Right ventricle myocardium superior (tissue), 1 donor: ENCODE measurements around the gene RAB6C. TPM values are rescaled to one million over a fixed set of nuclear protein-coding genes. Genes with fewer than 3 reads are reported as not detected.
"Not testable (repeated sequence)": the region's sequence is repeated elsewhere in the genome, so short reads cannot be mapped to it uniquely, and the experiment has no call there.

ENCODE experiments used
- ATAC-seq: fragments of 200-7000 bp; cut with Tn5 transposase; one replicate; pipeline ENCODE4 v1.9.1; 2020; ENCODE audit warnings: mild to moderate bottlenecking; ENCODE audit not compliant: poor library complexity
- DNase-seq: peaks from one replicate; pipeline ENCODE4 v3.0.0-alpha.2; 2020
- intact Hi-C: fragments of 100-400 bp; cut with DNase I; formaldehyde crosslinking; loops from one replicate; pipeline ENCODE4 v1.11.2; 2022
- long read RNA-seq: library from polyadenylated mRNA; unstranded; transcript quantifications from one replicate; pipeline ENCODE4 v2.0.0, GENCODE V29; 2021
- total RNA-seq: library from RNA; stranded (reverse); fragmentation: NEBNext Ultra II Directional; extraction: Animal tissue kit (Norgen Biotek cat#: 25700); gene quantifications from one replicate; pipeline ENCODE4 v1.2.1, GENCODE V29; 2021
- donor health status: DM: no; HTN: yes; CAD: no; lungs with severe emphysema.

RAB6C gene
- total RNA-seq: 0.22 TPM
- long read RNA-seq: 0 reads

DNA sequence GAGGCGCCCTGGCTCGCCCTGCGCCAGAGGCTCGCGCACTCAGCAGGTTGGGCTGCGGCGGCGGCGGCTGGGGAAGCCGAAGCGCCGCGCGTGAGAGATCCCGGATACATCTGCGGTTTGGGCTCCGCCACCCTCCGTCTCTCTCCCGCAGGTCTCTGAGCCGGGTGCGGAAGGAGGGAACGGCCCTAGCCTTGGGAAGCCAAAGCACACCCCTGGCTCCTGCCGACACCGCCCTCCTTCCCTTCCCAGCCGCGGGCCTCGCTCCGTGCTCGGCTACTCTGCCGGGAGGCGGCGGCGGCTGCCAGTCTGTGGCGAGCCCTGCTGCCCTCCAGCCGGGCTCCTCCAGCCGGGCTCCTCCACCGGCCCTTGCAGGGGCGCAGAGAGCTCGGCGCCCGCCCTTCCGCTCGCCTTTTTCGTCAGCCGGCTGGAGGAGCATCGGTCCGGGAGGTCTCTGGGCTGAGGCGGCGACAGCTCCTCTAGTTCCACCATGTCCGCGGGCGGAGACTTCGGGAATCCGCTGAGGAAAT lies at the start of gene RAB6C:
Gene RAB6C, plus strand, starts transcription at position 38 of the 527 bp plus-strand sequence. Its CDS starts 450 bp downstream, at position 488.
- ATAC-seq: peak; percentile 91
- DNase-seq: peak; percentile 63
- intact Hi-C loops: not testable (repeated sequence)

DNA sequence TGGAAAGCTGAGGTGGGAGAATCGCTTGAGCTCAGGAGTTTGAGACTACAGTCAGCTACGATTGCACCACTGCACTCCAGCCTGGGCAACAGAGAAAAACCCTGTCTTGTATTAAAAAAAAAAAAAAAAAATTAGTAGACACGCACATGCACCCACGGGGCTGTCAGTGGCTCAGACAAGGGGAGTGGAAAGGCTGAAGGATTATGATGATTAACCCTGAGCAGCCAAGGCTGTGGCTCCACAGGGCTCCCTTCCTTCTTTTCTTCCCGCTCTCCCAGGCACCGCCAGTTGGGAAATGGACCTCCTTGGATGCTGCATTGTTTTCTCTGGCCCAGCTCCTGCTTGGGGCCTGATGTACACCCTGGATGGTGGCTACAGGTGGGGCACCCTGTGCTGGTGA lies 49.0 kb upstream of the RAB6C start:
- DNase-seq (no peak), ATAC-seq (peak; percentile 51)
- intact Hi-C loops: no loop called here

DNA sequence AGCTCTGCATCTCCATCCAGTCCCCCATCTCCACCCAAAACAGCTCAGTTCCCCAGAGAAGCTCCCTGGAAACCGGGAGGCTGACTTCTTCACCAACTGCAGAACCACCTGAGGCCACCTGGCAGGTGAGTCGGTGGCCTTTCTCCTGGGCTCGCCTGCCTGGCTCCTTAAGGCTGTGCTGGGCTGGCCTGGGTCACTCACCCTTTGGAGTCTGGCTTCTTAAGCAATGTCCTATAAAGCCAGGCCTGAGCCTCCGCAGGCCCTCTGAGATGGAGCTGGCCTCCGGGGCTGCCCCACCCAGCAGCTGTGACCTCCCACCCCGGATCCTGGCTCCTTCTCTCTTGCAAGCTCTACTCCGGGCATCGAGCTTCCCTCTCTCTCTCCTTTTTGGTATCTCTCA lies 46.1 kb upstream of the RAB6C start:
- intact Hi-C loops, ATAC-seq, DNase-seq: not testable (repeated sequence)

- DNase-seq: no peak
- intact Hi-C loops: no loop called here
Observed at GRCh38 chr2:129934044-129934822, 45.2 kb upstream of the RAB6C start.

DNA sequence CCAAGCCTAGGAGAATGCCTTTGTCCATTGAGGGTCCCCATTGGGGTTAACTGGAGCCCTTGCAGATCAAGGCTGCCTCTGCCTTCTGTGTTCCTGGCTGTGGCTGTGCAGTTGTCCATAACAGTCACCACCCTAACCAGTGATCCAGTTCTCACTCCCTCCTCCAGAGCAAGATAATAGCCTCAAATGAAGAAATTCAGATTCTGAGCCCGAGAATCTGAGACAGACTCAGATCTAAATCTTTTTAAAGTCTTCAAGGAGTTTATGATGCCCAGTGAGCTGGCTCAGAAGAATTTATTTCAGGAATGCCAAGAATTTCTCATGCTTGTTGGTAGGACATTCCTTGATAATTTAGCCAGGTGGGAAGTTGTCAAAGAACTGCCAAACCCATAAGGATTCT lies 44.3 kb upstream of the RAB6C start:
- no peak for ATAC-seq
- no peak for DNase-seq
- intact Hi-C loops: no loop called here

More at GRCh38 chr2:129934044-129934822, 45.2 kb upstream of the RAB6C start:
- ATAC-seq: peak; percentile 23

GRCh38 chr2:129936334-129936934 lies 43.0 kb upstream of the RAB6C start:
- no peak for ATAC-seq
- intact Hi-C loops: no loop called here
- DNase-seq: no peak

- ATAC-seq, intact Hi-C loops, DNase-seq: not testable (repeated sequence)
Observed at GRCh38 chr2:129938850-129939471, 40.5 kb upstream of the RAB6C start.

DNA sequence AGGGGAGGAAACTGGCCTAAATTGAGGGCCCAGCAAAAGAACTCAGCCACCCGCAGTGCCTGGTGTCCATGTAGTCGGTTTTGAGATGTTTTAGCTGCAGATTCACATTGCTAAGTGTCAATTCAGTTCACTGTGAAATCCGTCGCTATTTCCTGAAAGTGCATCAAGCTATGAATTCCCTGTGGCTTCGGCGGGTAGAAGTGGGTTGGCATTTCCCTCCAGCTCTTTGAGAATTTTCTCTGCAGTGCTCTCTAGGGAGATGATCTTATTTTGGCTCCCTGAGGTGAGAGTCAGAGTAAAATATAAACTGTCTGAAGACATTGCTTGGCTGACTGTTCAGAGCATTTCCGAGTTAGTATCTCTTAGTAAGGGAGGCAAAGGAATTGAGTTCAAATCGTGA lies 36.0 kb upstream of the RAB6C start:
- DNase-seq, ATAC-seq, intact Hi-C loops: not testable (repeated sequence)

- DNase-seq (no peak), ATAC-seq (no peak)
- intact Hi-C loops: no loop called here
Observed at GRCh38 chr2:129945557-129945956, 33.9 kb upstream of the RAB6C start.

- ATAC-seq, DNase-seq, intact Hi-C loops: not testable (repeated sequence)
Observed at GRCh38 chr2:129947712-129948111, 31.8 kb upstream of the RAB6C start.

DNA sequence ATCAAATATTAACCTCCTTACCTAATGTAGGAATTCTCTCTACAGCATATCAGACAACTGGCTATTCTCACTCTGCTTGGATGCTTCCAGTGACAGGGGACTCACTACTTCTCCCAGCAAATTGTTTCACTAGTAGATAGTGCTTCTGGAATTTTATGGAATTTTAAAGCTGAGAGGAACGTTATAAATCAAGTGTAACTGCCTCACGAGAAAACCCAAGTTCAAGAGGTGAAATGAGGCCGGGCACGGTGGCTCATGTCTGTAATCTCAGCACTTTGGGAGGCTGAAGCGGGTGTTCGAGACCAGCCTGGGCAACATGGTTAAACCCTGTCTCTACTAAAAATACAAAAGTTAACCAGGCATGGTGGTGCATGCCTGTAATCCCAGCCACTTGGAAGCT lies 23.3 kb upstream of the RAB6C start:
- intact Hi-C loops, DNase-seq, ATAC-seq: not testable (repeated sequence)

DNA sequence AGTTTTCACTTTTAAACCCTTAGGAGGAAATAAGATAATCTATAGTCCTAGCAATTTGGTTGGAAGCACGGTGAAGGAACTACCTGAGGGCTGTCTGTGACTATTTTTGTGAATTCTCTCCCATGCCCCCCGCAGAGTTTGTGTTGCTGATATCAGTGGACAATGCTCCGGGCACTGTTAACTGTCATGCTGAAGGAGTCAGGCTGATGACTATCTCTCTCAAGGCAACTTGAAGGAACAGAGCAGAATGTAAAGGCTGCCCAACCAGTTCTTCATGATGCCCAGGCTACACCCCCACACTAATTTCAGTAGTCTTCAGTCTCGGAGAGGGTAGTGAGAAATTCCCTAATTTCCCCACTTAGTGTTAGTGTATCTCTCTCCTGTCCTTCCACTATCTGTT lies 21.6 kb upstream of the RAB6C start:
- ATAC-seq: no peak
- DNase-seq: no peak
- intact Hi-C loops: no loop called here

- intact Hi-C loops, ATAC-seq, DNase-seq: not testable (repeated sequence)
Observed at GRCh38 chr2:129958736-129959135, 20.7 kb upstream of the RAB6C start.

- DNase-seq, intact Hi-C loops, ATAC-seq: not testable (repeated sequence)
Observed at GRCh38 chr2:129968605-129969004, 10.9 kb upstream of the RAB6C start.

DNA sequence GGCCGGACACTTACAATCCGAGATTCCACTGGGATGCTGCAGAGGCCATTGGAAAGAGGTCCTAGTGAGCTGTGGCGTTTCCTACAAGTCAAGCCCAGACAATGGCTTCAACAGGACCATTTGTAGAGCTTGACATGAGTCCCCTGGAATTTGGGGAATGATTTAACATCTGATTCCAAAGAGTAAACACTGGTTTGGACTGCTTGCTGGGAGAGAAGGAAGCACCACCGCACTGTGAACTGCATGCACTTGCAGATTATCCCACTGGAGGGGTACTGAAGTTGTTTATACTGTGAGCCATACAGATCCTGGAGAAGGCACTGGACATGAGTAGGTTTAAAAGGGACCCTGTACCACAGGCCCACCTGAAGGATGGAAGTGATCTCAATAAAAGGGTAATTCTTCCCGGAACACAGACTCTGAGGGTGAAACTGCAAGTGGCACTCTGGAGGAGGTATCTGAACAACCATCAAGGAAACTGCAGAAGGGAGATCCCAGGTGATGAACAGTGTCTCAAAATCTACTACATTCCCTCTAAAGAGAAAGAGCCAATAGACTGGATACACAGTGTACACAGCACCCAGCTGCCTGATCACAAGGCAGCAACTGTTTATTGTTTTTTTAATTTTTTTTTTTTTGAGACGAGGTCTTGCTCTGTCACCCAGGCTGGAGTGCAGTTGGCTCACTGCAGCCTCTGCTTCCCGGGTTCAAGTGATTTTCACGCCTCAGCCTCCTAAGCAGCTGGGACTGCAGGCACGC lies 4.3 kb upstream of the RAB6C start:
- no peak for ATAC-seq
- intact Hi-C loops: no loop called here
- no peak for DNase-seq

GRCh38 chr2:129976969-129977368 lies 2.5 kb upstream of the RAB6C start:
- ATAC-seq, DNase-seq, intact Hi-C loops: not testable (repeated sequence)

DNA sequence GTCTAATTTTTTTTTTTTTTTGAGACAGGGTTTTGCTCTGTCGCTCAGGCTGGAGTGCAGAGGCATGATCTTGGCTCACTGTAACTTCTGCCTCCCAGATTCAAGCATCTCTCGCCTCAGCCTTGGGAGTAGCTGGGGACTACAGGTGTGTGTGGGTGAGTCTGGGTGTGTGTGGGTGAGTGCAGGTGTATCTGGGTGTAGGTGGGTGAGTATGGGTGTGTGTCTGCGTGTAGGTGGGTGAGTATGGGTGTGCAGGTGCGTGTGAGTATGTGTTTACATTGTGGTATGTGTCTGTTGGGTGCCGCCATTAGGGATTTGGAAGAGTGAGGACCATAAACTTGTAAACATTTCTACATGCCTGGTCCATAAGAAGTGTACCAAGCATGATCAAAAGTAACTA lies 1.5 kb upstream of the RAB6C start:
- DNase-seq (no peak), ATAC-seq (no peak)
- intact Hi-C loops: no loop called here

DNA sequence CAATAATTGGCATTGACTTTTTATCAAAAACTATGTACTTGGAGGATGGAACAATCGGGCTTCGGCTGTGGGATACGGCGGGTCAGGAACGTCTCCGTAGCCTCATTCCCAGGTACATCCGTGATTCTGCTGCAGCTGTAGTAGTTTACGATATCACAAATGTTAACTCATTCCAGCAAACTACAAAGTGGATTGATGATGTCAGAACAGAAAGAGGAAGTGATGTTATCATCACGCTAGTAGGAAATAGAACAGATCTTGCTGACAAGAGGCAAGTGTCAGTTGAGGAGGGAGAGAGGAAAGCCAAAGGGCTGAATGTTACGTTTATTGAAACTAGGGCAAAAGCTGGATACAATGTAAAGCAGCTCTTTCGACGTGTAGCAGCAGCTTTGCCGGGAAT lies 780 bp downstream of the RAB6C start:
- ATAC-seq: peak; percentile 56
- DNase-seq, intact Hi-C loops: not testable (repeated sequence)

DNA sequence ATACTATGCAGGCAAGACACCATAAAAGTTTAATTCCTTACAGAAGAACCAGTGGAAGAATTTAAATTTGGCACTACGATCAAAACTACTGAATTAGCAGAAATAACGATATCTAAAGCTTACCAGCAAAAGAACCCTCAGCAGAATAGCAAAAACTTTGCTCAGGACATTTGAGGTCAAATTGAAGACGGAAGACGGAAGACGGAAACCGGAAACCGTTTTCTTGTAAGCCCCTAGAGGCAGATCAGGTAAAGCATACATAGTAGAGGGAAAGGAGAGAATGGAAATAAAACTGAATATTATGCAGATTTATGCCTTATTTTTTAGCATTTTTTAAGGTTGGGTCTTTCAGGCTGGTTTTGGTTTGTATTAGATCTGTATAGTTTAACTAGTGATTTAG lies 2.2 kb downstream of the RAB6C start:
- intact Hi-C loops, ATAC-seq, DNase-seq: not testable (repeated sequence)
